Activated B cell treated with CpG ODN at 0.5 μM for 24 hours (primary cell): Measurements from ENCODE around the gene PLCH2. TPM values are rescaled to one million over a fixed set of nuclear protein-coding genes. Genes with fewer than 3 reads are reported as not detected.
"Not testable (repeated sequence)": the region's sequence is repeated elsewhere in the genome, so short reads cannot be mapped to it uniquely, and the experiment has no call there.

Experiments
- ATAC-seq: fragments of 200-7000 bp; cut with Tn5 transposase; one replicate; pipeline ENCODE4 v1.10.0; 2021; ENCODE audit warnings: low read depth, mild to moderate bottlenecking, moderate library complexity
- CTCF ChIA-PET: fragments of 350-600 bp; sonication (Branson Sonifier 250); formaldehyde crosslinking; loops from one replicate; lab custom pipeline; 2021; ENCODE audit warnings: antibody characterized with exemption; lab: Charles Lee
- POLR2A ChIA-PET: fragments of 350-600 bp; sonication (Branson Sonifier 250); formaldehyde crosslinking; loops from one replicate; lab custom pipeline; 2021; ENCODE audit warnings: antibody characterized with exemption; lab: Charles Lee
- DNase-seq: peaks from one replicate; pipeline ENCODE4 v3.0.0; 2022
- H3K27ac Mint-ChIP-seq: one replicate; pipeline ENCODE4 v1.8.0; 2020; ENCODE audit warnings: mixed read lengths
- H3K27me3 Mint-ChIP-seq: one replicate; pipeline ENCODE4 v1.8.0; 2021; ENCODE audit warnings: mixed read lengths
- H3K36me3 Mint-ChIP-seq: one replicate; pipeline ENCODE4 v1.8.0; 2021; ENCODE audit warnings: low read depth, mixed read lengths
- H3K4me1 Mint-ChIP-seq: one replicate; pipeline ENCODE4 v1.8.0; 2021; ENCODE audit warnings: mixed read lengths
- H3K4me3 Mint-ChIP-seq: one replicate; pipeline ENCODE4 v1.8.0; 2020; ENCODE audit warnings: mild to moderate bottlenecking, mixed read lengths
- H3K9me3 Mint-ChIP-seq: one replicate; pipeline ENCODE4 v1.8.0; 2020; ENCODE audit warnings: mixed read lengths
- CTCF ChIP-seq: fragments of 200-600 bp; IDR thresholded peaks from one replicate; pipeline ENCODE4 v1.8.0; 2022; ENCODE audit warnings: antibody characterized with exemption, mild to moderate bottlenecking
- intact Hi-C: fragments of 100-400 bp; cut with micrococcal nuclease; formaldehyde crosslinking; loops from one replicate; pipeline ENCODE4 v1.15.1; 2024
- total RNA-seq: library from RNA; stranded (reverse); gene quantifications from 2 replicates; pipeline ENCODE4 v1.2.3, GENCODE V29; 2022

PLCH2 gene
- total RNA-seq, 1 donor from 2014 or later = 6.1 TPM

- no peak for ATAC-seq
- no peak overlapping the region for H3K4me3 Mint-ChIP-seq
- H3K9me3 Mint-ChIP-seq = no peaks in the 10 kb centered on the region
- no peak for TF ChIP-seq CTCF
- intact Hi-C loops = no loop called here
- H3K27me3 Mint-ChIP-seq = peaks cover under 1% of the 10 kb centered on the region
- ChIA-PET CTCF (no interaction called here), POLR2A (no interaction called here)
- no peak for DNase-seq
- H3K4me1 Mint-ChIP-seq = peaks cover 2% of the 10 kb centered on the region
- H3K27ac Mint-ChIP-seq = no peak overlapping the region
- no peaks in the 10 kb centered on the region for H3K36me3 Mint-ChIP-seq
Measured at GRCh38 chr1:2437617-2438016, 38.5 kb upstream of the PLCH2 start.

- no peak for TF ChIP-seq CTCF
- H3K4me1 Mint-ChIP-seq = peaks cover 2% of the 10 kb centered on the region
- ATAC-seq (no peak), DNase-seq (no peak)
- ChIA-PET CTCF (no interaction called here), POLR2A (no interaction called here)
- no peak overlapping the region for H3K27ac Mint-ChIP-seq
- H3K4me3 Mint-ChIP-seq = no peak overlapping the region
- H3K9me3 Mint-ChIP-seq = no peaks in the 10 kb centered on the region
- H3K27me3 Mint-ChIP-seq = peaks cover 3% of the 10 kb centered on the region
- H3K36me3 Mint-ChIP-seq = no peaks in the 10 kb centered on the region
- intact Hi-C loops = no loop called here
Measured at GRCh38 chr1:2438038-2438437, 38.1 kb upstream of the PLCH2 start.

GRCh38 chr1:2438641-2439040 is 37.4 kb upstream of the PLCH2 start:
- TF ChIP-seq CTCF = no peak
- H3K4me1 Mint-ChIP-seq = peaks cover 2% of the 10 kb centered on the region
- H3K27ac Mint-ChIP-seq = no peak overlapping the region
- CTCF ChIA-PET = no interaction called here
- H3K9me3 Mint-ChIP-seq = no peaks in the 10 kb centered on the region
- POLR2A ChIA-PET = no interaction called here
- H3K27me3 Mint-ChIP-seq = peaks cover 3% of the 10 kb centered on the region
- H3K36me3 Mint-ChIP-seq = no peaks in the 10 kb centered on the region
- no peak overlapping the region for H3K4me3 Mint-ChIP-seq
- DNase-seq = no peak
- intact Hi-C loops = no loop called here
- no peak for ATAC-seq

- TF ChIP-seq CTCF = no peak
- Mint-ChIP-seq H3K9me3 (no peaks in the 10 kb centered on the region), H3K27me3 (peaks cover 3% of the 10 kb centered on the region), H3K27ac (no peak overlapping the region), H3K4me3 (no peak overlapping the region), H3K36me3 (no peaks in the 10 kb centered on the region), H3K4me1 (peaks cover 2% of the 10 kb centered on the region)
- no peak for ATAC-seq
- POLR2A ChIA-PET = no interaction called here
- CTCF ChIA-PET = no interaction called here
- DNase-seq = no peak
- intact Hi-C loops = no loop called here
Measured at GRCh38 chr1:2439369-2439768, 36.7 kb upstream of the PLCH2 start.

- intact Hi-C loops, CTCF ChIA-PET, H3K36me3 Mint-ChIP-seq, H3K27me3 Mint-ChIP-seq, H3K27ac Mint-ChIP-seq, POLR2A ChIA-PET, H3K4me1 Mint-ChIP-seq, H3K9me3 Mint-ChIP-seq, ATAC-seq, H3K4me3 Mint-ChIP-seq, DNase-seq: not testable (repeated sequence)
Measured at GRCh38 chr1:2440346-2440745, 35.7 kb upstream of the PLCH2 start.

- intact Hi-C loops = no loop called here
- Mint-ChIP-seq H3K27me3 (peaks cover 8% of the 10 kb centered on the region), H3K27ac (no peak overlapping the region), H3K4me1 (peaks cover 2% of the 10 kb centered on the region), H3K9me3 (no peaks in the 10 kb centered on the region), H3K4me3 (no peak overlapping the region), H3K36me3 (no peaks in the 10 kb centered on the region)
- TF ChIP-seq CTCF = no peak
- ChIA-PET CTCF (no interaction called here), POLR2A (no interaction called here)
- DNase-seq (no peak), ATAC-seq (no peak)
Measured at GRCh38 chr1:2441746-2442145, 34.3 kb upstream of the PLCH2 start.
